Endothelial cell of hepatic sinusoid (primary cell): ENCODE data around the gene KCNG3.

ENCODE experiments used
- in situ Hi-C: cut with HindIII; loops from 2 replicates; pipeline ENCODE4 v1.10.0; 2017; ENCODE audit warnings: low sequenced_read_pairs

Gene KCNG3, protein sequence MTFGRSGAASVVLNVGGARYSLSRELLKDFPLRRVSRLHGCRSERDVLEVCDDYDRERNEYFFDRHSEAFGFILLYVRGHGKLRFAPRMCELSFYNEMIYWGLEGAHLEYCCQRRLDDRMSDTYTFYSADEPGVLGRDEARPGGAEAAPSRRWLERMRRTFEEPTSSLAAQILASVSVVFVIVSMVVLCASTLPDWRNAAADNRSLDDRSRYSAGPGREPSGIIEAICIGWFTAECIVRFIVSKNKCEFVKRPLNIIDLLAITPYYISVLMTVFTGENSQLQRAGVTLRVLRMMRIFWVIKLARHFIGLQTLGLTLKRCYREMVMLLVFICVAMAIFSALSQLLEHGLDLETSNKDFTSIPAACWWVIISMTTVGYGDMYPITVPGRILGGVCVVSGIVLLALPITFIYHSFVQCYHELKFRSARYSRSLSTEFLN

GRCh38 chr2:42493468-42494354, at the start of gene KCNG3:
TSS of gene KCNG3 (minus strand) at chr2:42493982. CDS start at chr2:42493501, 481 bp downstream.
- in situ Hi-C loops: no loop called here

DNA sequence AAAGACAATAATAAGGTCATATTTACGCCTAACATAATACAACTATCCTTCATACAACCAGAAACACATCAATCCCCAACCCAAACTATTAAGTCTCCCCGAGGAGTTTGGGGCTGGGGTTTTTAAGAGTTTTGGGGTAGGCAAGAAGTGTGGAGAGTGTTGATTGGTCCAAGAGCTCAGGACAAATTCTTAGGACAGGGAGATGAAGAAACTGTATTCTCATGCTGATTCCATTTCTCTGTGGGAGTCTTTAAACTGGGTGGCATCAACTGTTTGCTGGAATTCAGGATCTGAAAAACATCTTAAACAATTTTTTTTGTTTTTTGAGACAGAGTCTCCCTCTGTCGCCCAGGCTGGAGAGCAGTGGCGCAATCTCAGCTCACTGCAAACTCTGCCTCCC, 49.1 kb upstream of the KCNG3 start:
- in situ Hi-C loops: no loop called here

GRCh38 chr2:42537493-42537892, 43.7 kb upstream of the KCNG3 start:
- in situ Hi-C loops: no loop called here

DNA sequence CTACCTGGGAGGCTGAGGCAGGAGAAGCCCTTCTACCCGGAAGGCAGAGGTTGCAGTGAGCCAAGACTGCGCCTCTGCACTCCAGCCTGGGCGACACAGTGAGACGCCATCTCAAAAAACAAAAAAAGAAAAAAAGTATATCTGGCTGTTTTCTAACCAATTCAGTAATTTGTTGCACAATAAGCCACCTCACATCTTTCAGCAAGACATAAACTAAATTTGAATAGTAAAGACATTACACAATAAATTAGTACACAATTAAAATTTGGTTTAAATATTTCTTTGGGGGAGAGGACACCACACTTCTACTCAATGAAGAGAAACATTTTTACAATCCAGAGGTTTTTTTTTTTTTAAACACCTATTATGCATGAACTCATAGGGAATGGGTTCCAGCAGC, 38.6 kb upstream of the KCNG3 start:
- in situ Hi-C loops: no loop called here

DNA sequence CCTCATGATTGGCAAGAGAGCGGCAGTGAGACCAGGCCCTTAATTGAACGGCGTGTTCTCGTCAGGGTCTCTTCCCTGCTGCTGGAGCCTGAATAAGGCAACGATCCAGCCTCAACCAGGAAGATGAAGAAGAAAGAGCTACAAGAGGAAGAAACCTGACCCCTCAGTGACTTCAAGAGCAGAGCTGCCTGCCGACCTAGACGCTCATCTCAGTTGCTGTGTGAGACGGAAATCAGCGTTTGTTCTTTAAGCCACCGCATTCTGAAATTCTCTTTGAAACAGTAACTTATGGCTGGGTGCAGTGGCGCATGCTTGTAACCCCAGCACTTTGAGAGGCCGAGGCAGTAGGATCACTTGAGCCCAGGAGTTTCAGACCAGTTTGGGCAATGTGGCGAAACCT, 29.6 kb upstream of the KCNG3 start:
- in situ Hi-C loops: no loop called here

- in situ Hi-C loops: no loop called here
Observed at GRCh38 chr2:42522035-42522434, 28.3 kb upstream of the KCNG3 start.

DNA sequence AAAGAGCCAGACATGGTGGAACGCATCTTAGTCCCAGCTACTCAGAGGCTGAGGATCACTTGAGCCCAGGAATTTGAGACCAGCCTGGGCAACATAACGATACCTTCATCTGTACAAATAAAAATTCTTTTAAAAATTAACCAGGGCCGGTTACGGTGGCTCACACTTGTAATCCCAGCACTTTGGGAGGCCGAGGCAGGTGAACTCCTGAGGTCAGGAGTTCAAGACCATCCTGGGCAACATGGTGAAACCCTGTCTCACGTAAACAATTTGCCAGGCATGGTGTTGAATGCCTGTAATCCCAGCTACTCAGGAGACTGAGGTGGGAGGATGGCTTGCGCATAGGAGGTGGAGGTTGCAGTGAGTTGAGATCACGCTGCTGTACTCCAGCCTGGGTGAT, 25.8 kb upstream of the KCNG3 start:
- in situ Hi-C loops: no loop called here

DNA sequence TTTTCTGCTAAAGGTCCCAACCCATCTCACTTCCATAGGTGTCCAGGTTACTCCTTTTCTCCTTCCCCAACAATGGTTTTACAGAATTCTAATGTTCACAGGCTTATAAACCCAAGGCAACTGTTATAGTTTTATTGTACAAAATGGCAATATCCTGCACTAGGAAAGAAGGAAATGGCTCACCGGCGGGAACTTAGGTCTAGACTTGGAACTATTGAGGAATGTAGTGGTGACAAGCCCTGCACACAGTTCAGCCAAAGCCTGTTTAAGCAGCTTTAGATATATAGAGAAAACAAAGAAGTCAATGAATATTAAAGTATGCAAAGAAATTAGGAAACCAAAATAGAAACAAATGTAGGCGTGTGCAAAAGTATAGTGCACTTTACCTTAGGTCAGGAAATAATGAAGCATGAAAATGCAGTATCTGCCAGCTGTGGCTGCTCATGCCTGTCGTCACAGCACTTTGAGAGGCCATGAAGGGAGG, 22.7 kb upstream of the KCNG3 start:
- in situ Hi-C loops: no loop called here

- in situ Hi-C loops: no loop called here
Observed at GRCh38 chr2:42513252-42513918, 19.6 kb upstream of the KCNG3 start.

- in situ Hi-C loops: no loop called here
Observed at GRCh38 chr2:42510608-42511243, 16.9 kb upstream of the KCNG3 start.

DNA sequence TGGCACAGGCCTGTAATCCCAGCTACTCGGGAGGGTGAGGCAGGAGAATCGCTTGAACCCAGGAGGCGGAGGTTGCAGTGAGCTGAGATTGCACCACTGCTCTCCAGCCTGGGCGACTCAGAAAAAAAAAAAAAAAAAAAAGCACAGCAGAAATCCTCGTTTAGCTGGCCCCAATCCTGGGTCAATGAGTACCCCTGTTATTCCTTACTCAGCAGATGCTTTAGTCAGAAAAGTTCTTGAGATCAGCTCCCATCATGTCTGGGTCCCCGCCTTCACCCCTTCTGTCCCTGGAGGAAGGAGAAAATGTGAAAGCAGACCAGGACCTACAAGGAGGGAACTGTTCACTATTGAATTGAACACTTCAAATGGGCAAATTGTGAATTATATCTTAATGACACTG, 16.4 kb upstream of the KCNG3 start:
- in situ Hi-C loops: no loop called here

DNA sequence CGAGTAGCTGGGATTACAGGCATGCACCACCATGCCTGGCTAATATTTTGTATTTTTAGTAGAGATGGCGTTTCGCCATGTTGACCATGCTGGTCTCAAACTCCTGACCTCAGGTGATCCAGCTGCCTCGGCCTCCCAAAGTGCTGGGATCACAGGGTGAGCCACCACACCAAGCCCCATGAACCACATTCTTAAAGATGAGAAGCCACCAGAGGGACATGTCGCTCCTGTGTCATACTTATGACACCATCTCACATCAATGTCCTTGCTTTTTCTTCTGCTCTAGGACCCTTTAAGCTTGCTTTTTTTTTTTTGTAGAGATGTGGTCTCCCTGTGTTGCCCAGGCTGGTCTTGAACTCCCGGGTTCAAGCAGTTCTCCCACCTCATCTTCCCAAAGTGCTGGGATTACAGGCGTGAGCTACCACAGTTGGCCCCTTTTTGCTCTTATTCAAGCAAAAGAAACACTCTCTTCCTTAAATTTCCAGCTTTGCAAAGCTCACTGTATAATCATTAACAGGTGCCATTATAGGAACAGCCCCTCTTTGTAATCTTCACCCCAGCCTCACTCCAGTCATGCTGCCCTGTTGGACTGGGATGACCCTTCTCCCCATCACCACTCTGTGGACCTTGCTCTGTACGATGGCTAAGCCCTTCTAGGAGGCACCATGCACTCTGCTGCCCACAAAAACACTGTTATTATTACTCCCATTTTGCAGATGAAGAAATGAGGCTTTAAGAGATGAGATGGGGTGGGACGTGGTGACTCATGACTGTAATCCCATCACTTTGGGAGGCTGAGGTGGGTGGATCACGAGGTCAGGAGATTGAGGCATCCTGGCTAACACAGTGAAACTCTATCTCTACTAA, 10.8 kb upstream of the KCNG3 start:
- in situ Hi-C loops: loop anchor here (5.0 kb wide), 1 partner anchor 63 kb away; the partner anchor contains the start of gene MTA3

- in situ Hi-C loops: loop anchor here (5.0 kb wide), 1 partner anchor 64 kb away; the partner anchor contains the start of gene MTA3
Observed at GRCh38 chr2:42503291-42503690, 9.5 kb upstream of the KCNG3 start.

DNA sequence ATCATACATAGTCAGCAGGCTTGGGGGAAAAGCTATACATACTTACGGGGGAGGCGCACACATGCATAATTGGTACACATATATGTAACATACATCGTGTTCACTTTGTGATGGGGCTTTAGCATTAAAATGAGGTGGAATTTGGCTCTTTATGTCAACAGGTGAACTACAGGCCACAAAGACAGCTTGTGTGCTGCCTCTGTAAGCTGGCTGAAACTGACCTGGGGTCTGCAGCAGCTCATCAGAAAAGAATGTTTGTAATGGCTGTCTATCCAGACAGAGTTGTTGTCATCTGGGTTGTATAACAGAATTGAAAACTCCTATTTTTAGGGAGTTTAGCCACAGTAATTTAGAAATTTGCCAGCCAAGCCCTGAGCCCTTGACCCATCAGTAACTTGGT, 4.7 kb upstream of the KCNG3 start:
- in situ Hi-C loops: loop anchor here (5.0 kb wide), 2 partner anchors 164 to 249 kb away; no protein-coding TSS in a partner anchor

DNA sequence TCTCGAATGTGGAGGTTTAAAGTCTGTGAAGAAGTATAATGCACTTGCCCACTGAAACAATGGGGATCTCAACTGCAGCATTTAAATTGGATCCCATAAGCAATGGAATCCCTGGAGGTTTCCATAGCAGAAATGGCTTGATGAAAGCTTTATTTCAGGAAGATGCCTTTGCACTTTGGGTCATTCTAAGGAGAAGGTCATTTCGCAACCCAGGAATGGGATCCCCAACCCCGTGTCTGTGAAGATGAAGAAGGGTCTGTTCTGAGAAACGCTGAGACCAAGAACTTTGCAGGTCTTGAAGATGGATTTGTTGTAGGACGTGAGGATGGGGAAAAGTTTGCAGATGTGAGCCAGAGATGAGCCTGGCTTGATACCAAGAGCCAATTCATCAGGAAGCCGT, 1.8 kb upstream of the KCNG3 start:
- in situ Hi-C loops: loop anchor here (5.0 kb wide), 2 partner anchors 167 to 252 kb away; no protein-coding TSS in a partner anchor

DNA sequence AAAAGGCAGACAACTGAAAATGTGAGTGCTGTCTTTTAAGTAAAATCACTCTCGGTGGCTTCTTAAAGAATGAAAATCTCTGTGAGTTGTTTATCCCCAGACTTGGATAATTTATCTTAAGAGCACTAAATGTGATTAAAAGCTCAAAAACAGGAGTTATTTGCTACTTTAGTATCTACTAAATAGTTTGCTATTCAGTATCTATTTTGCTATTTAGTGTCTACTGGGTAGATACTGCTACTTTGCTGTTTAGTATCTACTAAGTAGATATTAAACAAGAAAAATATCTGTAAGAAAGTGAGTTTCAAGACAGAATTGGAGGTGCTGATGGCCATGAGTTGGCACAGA, 1.4 kb upstream of the KCNG3 start:
- in situ Hi-C loops: loop anchor here (5.0 kb wide), 2 partner anchors 167 to 252 kb away; no protein-coding TSS in a partner anchor

DNA sequence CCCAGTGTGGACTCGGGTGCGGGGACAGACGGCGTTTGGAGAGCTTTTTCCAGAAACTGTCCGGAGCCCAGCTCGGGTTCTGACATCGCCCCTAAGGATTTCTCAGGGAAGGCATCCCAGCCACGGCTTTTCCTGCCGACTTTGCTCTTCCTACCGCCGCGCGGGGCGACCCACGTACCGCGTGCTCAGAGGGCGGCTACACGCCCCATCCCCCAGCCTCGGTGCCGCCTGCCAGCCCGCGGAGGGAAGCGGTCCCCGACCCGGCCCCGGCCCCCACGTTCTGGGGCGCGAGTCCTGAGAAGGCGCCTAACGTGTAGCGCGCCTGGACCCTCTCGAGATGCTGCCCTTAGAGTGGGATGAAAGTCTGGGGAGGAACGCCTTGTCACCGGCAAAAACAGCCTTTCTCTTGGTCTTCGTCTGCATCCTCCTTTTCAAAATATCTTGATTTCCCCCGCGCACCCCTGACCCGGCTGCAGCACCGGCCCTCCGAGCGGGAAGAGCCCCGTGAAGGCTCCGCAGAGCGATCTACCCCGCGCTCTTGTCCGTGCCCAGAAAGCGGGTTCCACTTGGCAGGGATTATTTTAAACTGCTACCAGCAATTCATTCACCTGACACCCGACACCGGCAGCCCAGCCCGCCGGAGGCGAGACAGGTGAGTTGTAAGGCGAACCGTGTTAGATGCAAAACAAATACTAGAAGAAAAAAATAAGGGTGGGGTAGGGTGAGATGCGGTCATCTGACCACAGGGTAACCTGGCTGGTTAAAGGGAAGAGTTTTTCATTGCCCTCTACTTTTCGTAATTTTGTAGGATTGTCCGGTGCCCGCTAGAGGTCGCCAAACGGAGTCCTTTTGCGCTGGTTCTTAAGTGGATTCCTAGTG, 812 bp upstream of the KCNG3 start:
- in situ Hi-C loops: loop anchor here (5.0 kb wide), 2 partner anchors 168 to 253 kb away; no protein-coding TSS in a partner anchor

GRCh38 chr2:42492691-42493467, 903 bp downstream of the KCNG3 start:
- in situ Hi-C loops: no loop called here
